GM18511 (cell line): ENCODE results near the gene IL6.
"Not testable (repeated sequence)": the region's sequence is repeated elsewhere in the genome, so short reads cannot be mapped to it uniquely, and the experiment has no call there.

Experiments used
- ATAC-seq: cut with Tn5 transposase; IDR thresholded peaks from one replicate; pipeline ENCODE4 v1.9.1; 2021; ENCODE audit warnings: mild to moderate bottlenecking, moderate library complexity; ENCODE audit not compliant: unreplicated experiment

The IL6 gene

GRCh38 chr7:22779730-22780323 lies 52.8 kb downstream of the IL6 start:
- ATAC-seq: not testable (repeated sequence)

GRCh38 chr7:22781230-22781711 lies 54.3 kb downstream of the IL6 start:
- ATAC-seq: no peak
